Measurements from ENCODE around the gene SPSB2.

- no peak; the same call in 1 of the 2 replicates for TF ChIP-seq EZH2phosphoT487 (IDR thresholded peaks at IDR 0.05; ENCODE audit: low read length)
- no peak for TF ChIP-seq CTCF (IDR thresholded peaks at IDR 0.05; ENCODE audit: low read length)
Measured at GRCh38 chr12:6824901-6825381, 48.2 kb downstream of the SPSB2 start.
